Osteocyte (in vitro differentiated cells): ENCODE data around the gene WEE2. TPM values are rescaled to one million over a fixed set of nuclear protein-coding genes. Genes with fewer than 3 reads are reported as not detected.

Experiments
- DNase-seq: peaks from one replicate; pipeline ENCODE4 v3.0.0; 2021; ENCODE audit warnings: mixed read lengths; ENCODE audit not compliant: unreplicated experiment; ENCODE audit errors: extremely low spot score
- H3K27ac Mint-ChIP-seq: one replicate; pipeline ENCODE4 v1.8.0; 2021; ENCODE audit warnings: mild to moderate bottlenecking, mixed read lengths; ENCODE audit not compliant: unreplicated experiment
- H3K27me3 Mint-ChIP-seq: one replicate; pipeline ENCODE4 v1.8.0; 2021; ENCODE audit warnings: mixed read lengths; ENCODE audit not compliant: unreplicated experiment
- H3K36me3 Mint-ChIP-seq: one replicate; pipeline ENCODE4 v1.8.0; 2021; ENCODE audit warnings: mixed read lengths; ENCODE audit not compliant: unreplicated experiment
- H3K4me1 Mint-ChIP-seq: one replicate; pipeline ENCODE4 v1.8.0; 2021; ENCODE audit warnings: mixed read lengths; ENCODE audit not compliant: unreplicated experiment
- H3K4me3 Mint-ChIP-seq: one replicate; pipeline ENCODE4 v1.8.0; 2021; ENCODE audit warnings: mild to moderate bottlenecking, moderate library complexity, mixed read lengths; ENCODE audit not compliant: unreplicated experiment
- H3K9me3 Mint-ChIP-seq: one replicate; pipeline ENCODE4 v1.8.0; 2021; ENCODE audit warnings: mixed read lengths; ENCODE audit not compliant: unreplicated experiment
- long read RNA-seq: library from polyadenylated mRNA; unstranded; transcript quantifications from one replicate; pipeline ENCODE4 v2.0.0, GENCODE V29; 2021
- total RNA-seq: library from RNA; stranded (reverse); gene quantifications from 2 replicates; pipeline ENCODE4 v1.2.1, GENCODE V29; 2021
- TF ChIP-seq, protein P1 (sequence below): fragments of 200-600 bp; sonication (generic); IDR thresholded peaks from 2 replicates; pipeline ENCODE4 v1.5.0; 2021; ENCODE audit warnings: antibody characterized with exemption, mild to moderate bottlenecking, moderate library complexity

The WEE2 gene
- not detected in 2 replicates for total RNA-seq
- long read RNA-seq, partial matches to known transcripts = 0 of 1 reads
- long read RNA-seq, other reads (novel, unspliced or antisense) = 1 of 1 reads

DNA sequence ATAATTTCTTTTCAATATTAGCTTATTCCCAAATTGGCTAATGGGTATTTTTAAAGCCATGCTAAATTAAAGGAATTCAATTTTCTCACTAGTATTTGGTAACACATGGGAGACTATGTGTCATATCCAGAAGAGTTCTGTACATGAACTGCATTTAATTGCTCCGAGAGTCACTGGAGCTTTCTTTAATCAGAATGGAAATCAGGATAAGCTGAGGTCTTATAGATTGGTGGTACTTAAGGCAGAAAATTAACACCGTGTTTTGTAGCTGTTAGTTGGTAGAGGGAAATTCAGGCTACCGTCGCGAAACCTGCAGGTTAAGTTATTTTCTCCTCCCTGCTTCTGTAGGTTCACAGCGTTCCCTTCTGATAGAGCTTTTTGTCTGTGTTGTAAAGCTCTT, at the start of gene WEE2:
WEE2 (plus strand) TSS at position 3 of the 400 bp plus-strand sequence. CDS start 406 bp downstream, outside the sequence.
- Mint-ChIP-seq H3K27me3 (no peaks in the 10 kb centered on the region), H3K36me3 (no peaks in the 10 kb centered on the region), H3K4me1 (peaks cover 12% of the 10 kb centered on the region), H3K27ac (no peak within 1 kb of the TSS), H3K9me3 (no peaks in the 10 kb centered on the region), H3K4me3 (no peak within 1 kb of the TSS)
- DNase-seq = no peak
- TF ChIP-seq, protein P1, sequence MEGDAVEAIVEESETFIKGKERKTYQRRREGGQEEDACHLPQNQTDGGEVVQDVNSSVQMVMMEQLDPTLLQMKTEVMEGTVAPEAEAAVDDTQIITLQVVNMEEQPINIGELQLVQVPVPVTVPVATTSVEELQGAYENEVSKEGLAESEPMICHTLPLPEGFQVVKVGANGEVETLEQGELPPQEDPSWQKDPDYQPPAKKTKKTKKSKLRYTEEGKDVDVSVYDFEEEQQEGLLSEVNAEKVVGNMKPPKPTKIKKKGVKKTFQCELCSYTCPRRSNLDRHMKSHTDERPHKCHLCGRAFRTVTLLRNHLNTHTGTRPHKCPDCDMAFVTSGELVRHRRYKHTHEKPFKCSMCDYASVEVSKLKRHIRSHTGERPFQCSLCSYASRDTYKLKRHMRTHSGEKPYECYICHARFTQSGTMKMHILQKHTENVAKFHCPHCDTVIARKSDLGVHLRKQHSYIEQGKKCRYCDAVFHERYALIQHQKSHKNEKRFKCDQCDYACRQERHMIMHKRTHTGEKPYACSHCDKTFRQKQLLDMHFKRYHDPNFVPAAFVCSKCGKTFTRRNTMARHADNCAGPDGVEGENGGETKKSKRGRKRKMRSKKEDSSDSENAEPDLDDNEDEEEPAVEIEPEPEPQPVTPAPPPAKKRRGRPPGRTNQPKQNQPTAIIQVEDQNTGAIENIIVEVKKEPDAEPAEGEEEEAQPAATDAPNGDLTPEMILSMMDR = no peak

DNA sequence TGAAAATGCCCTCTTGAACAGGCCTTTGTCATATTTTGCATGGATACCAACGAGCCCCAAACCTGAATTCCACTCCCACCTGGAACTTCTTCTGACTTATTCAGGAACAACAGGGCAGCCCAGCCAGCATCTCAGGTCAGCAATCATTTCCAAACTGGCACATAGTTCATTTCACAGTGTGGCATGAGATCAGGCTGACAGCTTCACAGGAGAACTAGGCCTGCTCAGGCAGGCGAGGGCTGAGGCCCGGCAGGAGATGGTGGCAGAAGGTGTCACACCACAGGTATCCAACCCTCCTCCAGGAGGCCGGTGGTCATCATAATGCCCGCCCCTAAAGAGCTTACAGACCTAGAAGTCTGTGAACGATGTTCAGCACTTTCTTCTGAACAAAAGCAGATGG, 48.7 kb upstream of the WEE2 start:
- TF ChIP-seq, protein P1 = no peak
- H3K4me3 Mint-ChIP-seq = no peak overlapping the region
- H3K4me1 Mint-ChIP-seq = peaks cover 2% of the 10 kb centered on the region
- DNase-seq = no peak
- no peaks in the 10 kb centered on the region for H3K27me3 Mint-ChIP-seq
- H3K27ac Mint-ChIP-seq = no peak overlapping the region
- H3K9me3 Mint-ChIP-seq = no peaks in the 10 kb centered on the region
- peaks cover 27% of the 10 kb centered on the region for H3K36me3 Mint-ChIP-seq

DNA sequence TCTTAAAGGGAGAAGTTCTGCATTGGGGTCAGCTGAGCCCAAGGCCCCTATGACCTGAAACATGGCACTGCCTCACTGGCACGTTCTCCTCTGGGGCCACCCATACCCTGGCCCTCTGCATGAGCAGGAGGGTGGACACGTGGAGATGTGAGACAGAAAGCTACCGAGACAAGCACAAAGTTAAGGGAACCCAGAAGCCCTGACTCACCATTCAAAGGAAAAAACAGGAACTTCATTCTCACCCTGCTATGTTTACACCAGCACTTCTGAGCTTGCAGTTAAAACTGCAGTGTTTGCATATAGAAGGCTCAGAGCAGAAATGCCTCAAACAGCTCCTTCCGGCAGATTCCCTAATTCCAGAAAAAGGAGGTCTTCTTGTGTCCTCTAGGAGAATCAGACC, 47.9 kb upstream of the WEE2 start:
- DNase-seq = no peak
- Mint-ChIP-seq H3K4me3 (no peak overlapping the region), H3K9me3 (no peaks in the 10 kb centered on the region), H3K36me3 (peaks cover 27% of the 10 kb centered on the region), H3K27me3 (no peaks in the 10 kb centered on the region), H3K4me1 (no peaks in the 10 kb centered on the region), H3K27ac (no peak overlapping the region)
- TF ChIP-seq, protein P1 = no peak

DNA sequence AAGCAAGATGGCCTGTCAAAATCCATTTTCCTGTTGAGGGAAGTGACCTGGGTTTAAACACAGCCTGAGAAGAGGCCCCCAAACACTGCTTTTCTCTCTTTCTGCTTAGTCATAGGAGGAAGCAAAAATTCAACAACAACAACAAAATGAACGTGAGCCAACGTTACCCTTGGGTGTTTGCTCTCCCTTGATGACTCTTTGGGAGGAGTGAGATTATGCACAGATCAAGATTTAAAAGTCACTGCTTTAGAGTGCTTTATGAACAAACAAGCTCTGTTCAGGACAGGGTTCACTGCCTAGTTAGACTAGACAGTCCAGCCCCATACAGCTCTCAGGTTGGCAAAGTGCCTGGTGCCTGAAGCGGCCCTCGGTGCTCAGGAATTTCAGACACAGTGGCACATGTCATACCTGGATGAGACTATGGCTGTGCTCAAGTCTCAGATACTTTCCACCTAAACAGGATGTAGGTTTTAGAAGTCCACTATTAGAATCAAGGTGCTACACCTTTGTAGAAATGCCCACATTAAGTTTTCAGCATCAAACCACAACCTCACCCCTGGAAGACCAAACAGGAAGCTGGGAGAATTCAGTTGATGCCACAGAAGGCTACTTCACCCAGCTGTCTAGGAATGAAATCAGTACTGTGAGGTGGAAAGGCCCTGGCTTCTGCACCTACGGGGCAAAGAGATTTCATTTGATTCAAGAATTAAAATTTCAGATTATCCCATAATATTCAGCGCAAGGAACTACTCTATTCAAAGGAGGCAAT, 44.9 kb upstream of the WEE2 start:
- Mint-ChIP-seq H3K27ac (no peak overlapping the region), H3K27me3 (no peaks in the 10 kb centered on the region), H3K36me3 (peaks cover 24% of the 10 kb centered on the region), H3K4me1 (no peaks in the 10 kb centered on the region), H3K4me3 (no peak overlapping the region), H3K9me3 (no peaks in the 10 kb centered on the region)
- TF ChIP-seq, protein P1 = no peak
- DNase-seq = no peak

DNA sequence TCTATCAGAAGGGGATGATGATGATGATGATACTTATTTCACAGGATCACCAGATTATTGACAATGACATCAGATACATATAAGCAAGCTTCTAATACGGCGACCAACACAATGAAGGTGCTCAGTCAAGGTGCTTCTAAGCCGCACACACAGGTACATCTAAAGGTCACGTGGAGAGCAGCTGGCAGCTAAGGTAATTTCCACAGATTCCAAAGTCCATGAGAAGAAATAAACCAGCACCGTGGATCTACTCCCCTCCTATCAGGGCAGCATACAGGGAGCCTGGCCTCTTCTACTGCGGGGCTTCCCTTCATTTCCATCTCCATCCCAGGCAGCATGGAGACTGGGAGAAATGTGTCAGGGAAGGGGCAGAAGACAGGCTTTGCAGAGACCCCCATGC, 43.7 kb upstream of the WEE2 start:
- no peaks in the 10 kb centered on the region for H3K9me3 Mint-ChIP-seq
- TF ChIP-seq, protein P1 = no peak
- H3K4me1 Mint-ChIP-seq = no peaks in the 10 kb centered on the region
- H3K27ac Mint-ChIP-seq = no peak overlapping the region
- peaks cover 24% of the 10 kb centered on the region for H3K36me3 Mint-ChIP-seq
- no peak overlapping the region for H3K4me3 Mint-ChIP-seq
- DNase-seq = peak; percentile 69
- H3K27me3 Mint-ChIP-seq = no peaks in the 10 kb centered on the region
